ENCODE measurements around the gene SPINK7.
A peak's percentile ranks its signal among the peaks of the same experiment; 100 is the strongest.
"Not testable (repeated sequence)": the region's sequence is repeated elsewhere in the genome, so short reads cannot be mapped to it uniquely, and the experiment has no call there.

The SPINK7 gene

DNA sequence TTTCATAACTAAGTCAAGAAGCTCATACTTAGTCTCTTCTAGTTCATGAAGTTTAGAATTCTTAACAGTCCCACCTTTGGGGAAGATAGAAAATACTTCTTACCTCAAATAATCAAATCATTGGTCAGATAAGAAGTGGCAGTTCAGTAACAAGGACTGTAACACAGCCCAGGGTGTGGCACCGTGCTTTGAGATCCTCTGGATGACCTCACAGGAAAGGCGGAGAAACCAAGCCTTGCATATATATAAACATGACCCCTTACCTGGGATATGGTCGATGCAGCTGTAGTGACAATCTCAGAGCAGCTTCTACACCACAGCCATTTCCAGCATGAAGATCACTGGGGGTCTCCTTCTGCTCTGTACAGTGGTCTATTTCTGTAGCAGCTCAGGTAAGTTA lies at the start of gene SPINK7:
TSS of gene SPINK7 (plus strand) at position 271 of the 400 bp plus-strand sequence. CDS start at position 332, 61 bp downstream.
- H3K4me3 ChIP-seq (replicated peaks; ENCODE audit: low read depth, low read length) = no peak within 1 kb of the TSS
- TF ChIP-seq, protein P1, sequence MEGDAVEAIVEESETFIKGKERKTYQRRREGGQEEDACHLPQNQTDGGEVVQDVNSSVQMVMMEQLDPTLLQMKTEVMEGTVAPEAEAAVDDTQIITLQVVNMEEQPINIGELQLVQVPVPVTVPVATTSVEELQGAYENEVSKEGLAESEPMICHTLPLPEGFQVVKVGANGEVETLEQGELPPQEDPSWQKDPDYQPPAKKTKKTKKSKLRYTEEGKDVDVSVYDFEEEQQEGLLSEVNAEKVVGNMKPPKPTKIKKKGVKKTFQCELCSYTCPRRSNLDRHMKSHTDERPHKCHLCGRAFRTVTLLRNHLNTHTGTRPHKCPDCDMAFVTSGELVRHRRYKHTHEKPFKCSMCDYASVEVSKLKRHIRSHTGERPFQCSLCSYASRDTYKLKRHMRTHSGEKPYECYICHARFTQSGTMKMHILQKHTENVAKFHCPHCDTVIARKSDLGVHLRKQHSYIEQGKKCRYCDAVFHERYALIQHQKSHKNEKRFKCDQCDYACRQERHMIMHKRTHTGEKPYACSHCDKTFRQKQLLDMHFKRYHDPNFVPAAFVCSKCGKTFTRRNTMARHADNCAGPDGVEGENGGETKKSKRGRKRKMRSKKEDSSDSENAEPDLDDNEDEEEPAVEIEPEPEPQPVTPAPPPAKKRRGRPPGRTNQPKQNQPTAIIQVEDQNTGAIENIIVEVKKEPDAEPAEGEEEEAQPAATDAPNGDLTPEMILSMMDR (IDR thresholded peaks at IDR 0.05; ENCODE audit: low read depth, low read length, missing control alignments) = no peak
- no peak for DNase-seq (ENCODE audit: extremely low read depth, low read depth)

DNA sequence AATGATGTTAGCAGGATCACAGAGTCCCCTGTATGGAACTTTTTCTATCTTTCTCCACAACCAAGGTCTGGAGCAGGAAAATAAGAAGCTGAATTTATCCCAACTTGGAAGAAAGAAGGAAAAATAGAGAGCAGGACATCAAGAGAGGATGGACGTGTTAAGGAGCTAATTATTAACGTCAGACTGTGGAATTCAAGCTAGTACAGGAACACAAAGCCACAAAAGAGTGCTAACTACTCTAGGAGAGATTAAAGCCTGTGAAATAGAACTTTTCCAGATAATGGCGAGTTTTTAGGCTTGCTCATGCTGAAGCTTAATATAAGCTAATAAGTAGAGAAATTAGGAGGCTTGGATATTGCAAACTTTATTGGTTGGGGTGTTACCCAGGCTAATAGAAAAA lies 44.3 kb upstream of the SPINK7 start:
- TF ChIP-seq, protein P1 (IDR thresholded peaks at IDR 0.05; ENCODE audit: low read depth, low read length, missing control alignments) = no peak
- DNase-seq (ENCODE audit: extremely low read depth, low read depth) = no peak
- H3K4me3 ChIP-seq (replicated peaks; ENCODE audit: low read depth, low read length) = no peak overlapping the region

DNA sequence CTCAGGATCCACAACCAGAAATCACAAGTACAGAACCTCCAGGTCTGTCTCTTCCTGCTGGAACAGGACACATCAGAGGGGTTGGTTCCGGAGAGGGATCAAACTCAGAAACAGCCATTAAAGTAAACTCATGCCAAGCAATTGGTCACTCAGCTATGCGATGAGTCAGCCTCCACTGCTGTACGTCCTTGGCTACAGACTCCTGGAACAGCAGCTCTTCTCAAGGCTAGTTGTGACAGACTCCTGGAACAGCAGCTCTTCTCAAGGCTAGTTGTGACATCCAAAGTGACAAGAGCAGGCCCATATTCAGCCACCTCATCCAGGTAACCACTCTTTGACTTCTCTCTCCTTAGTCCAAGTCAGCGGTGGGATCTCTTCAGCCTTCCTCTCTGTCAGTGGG lies 43.7 kb upstream of the SPINK7 start, which contains the start of gene SPINK13:
TSS of gene SPINK13 (plus strand) at position 229 of the 400 bp plus-strand sequence. CDS start 1,279 bp downstream, outside the sequence.
- no peak for DNase-seq (ENCODE audit: extremely low read depth, low read depth)
- H3K4me3 ChIP-seq (replicated peaks; ENCODE audit: low read depth, low read length) = no peak within 1 kb of the TSS
- TF ChIP-seq, protein P1 (IDR thresholded peaks at IDR 0.05; ENCODE audit: low read depth, low read length, missing control alignments) = no peak

DNA sequence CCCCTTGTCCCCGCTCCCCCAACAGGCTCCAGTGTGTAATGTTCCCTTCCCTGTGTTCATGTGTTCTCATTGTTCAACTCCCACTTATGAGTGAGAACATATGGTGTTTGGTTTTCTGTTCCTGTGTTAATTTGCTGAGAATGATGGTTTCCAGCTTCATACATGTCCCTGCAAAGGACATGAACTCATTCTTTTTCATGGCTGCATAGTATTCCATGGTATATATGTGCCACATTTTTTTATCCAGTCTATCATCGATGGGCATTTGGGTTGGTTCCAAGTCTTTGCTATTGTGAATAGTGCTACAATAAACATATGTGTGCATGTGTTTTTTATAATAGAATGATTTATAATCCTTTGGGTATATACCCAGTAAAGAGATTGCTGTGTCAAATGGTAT lies 37.1 kb upstream of the SPINK7 start:
- not testable (repeated sequence) for H3K4me3 ChIP-seq (replicated peaks; ENCODE audit: low read depth, low read length); DNase-seq (ENCODE audit: extremely low read depth, low read depth)

DNA sequence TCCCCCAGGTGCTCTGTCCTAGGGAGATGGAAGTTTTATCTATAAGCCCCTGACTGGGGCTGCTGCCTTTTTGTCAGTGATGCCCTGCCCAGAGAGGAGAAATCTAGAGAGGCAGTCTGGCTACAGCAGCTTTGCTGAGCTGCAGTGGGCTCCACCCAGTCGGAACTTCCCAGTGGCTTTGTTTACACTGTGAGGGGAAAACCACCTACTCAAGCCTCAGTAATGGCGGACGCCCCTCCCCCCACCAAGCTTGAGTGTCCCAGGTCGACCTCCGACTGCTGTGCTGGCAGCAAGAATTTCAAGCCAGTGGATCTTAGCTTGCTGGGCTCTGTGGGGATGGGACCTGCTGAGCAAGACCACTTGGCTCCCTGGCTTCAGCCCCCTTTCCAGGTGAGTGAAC lies 31.3 kb upstream of the SPINK7 start:
- H3K4me3 ChIP-seq (replicated peaks; ENCODE audit: low read depth, low read length); DNase-seq (ENCODE audit: extremely low read depth, low read depth): not testable (repeated sequence)

DNA sequence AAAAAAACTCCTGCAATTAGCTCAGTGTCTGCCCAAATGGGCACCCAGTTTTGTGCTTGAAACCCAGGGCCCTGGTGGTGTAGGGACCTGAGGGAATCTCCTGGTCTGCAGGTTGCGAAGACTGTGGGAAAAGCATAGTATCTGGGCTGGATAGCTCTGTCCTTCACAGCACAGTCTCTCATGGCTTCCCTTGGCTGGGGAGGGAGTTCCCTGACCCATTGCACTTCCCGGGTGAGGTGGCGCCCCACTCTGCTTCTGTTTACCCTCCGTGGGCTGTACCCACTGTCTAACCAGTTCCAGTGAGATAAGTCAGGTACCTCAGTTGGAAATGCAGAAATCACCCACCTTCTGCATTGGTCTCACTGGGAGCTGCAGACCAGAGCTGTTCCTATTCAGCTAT lies 30.9 kb upstream of the SPINK7 start:
- not testable (repeated sequence) for H3K4me3 ChIP-seq (replicated peaks; ENCODE audit: low read depth, low read length); DNase-seq (ENCODE audit: extremely low read depth, low read depth)

DNA sequence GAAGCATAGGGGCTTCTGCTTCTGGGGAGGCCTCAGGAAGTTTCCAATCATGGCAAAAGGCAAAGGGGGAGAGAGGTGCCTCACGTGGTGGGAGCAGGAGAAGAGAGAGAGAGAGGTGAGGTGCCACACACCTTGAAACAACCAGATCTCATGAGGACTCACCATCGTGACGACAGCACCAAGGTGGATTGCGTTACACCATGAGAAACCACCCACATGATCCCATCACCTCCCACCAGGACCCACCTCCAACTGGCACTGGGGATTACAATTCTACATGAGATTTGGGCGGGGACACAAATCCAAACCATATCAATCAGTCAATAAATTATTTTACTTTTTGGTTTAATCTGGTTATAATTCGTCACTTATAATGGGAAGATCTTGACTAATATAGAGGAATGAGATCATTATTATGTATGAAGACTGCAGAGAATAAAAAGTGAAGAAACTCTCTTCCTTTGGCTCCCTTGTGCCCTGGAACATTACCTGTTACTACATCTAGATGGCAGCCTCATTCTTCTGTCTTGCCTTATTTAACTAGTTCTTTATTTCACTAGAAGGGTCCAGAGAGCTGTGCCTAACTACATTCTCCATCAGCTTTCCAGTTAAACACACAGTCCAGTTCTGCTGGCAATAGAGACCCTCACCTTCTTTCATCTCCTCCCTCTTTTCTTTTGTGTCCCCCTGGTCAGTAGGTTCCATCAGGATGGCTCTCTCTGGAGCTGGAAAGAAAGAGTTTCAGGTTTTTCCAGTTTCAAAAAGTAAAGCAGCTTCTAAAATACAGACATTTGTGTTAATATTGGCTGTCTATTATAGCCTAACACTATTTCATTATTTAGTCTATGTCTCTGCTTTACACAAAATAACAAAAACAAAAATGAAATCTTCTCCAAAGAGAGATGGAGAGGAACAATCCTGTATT lies 21.7 kb upstream of the SPINK7 start:
- DNase-seq (ENCODE audit: extremely low read depth, low read depth) = no peak
- no peak overlapping the region for H3K4me3 ChIP-seq (replicated peaks; ENCODE audit: low read depth, low read length)
- TF ChIP-seq, protein P1 (IDR thresholded peaks at IDR 0.05; ENCODE audit: low read depth, low read length, missing control alignments) = peak; percentile 24

DNA sequence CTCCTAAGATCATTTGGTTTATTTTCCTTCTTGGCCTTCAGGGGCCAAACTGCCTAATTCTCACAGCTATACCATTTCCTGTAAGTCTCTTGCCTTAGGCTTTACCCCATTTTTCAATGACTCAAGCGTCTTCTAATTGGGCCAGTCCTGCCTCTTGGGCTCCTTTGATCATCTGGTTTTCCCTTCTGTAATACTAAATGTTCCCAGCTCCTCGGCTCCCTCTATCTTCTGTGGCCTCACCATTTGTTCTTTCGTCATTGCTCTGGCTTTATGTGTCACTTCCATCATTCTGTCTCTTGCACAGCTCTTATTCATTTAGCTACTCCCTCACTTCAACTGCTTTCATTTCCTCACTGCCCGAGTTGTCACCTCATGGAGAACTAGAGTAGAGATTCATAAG lies 14.5 kb upstream of the SPINK7 start:
- DNase-seq (ENCODE audit: extremely low read depth, low read depth) = no peak
- H3K4me3 ChIP-seq (replicated peaks; ENCODE audit: low read depth, low read length) = no peak overlapping the region
- TF ChIP-seq, protein P1 (IDR thresholded peaks at IDR 0.05; ENCODE audit: low read depth, low read length, missing control alignments) = no peak
